Duodenal mucosa (tissue), 2 donors: ENCODE results near the gene PIERCE2.
"Not testable (repeated sequence)": the region's sequence is repeated elsewhere in the genome, so short reads cannot be mapped to it uniquely, and the experiment has no call there.

Source experiments
- H3K27ac ChIP-seq: one replicate; pipeline ENCODE4 v1.7.0; 2013; ENCODE audit warnings: low read depth, low read length
- H3K27me3 ChIP-seq, 2 donors: one replicate each; pipeline ENCODE4 v1.7.0; 2013; ENCODE audit warnings: low read length in 2 of 2, control low read depth in 1 of 2; ENCODE audit not compliant: insufficient read depth in 2 of 2, control insufficient read depth in 1 of 2
- H3K36me3 ChIP-seq, 2 donors: one replicate each; pipeline ENCODE4 v1.7.0; 2013; ENCODE audit warnings: low read length in 2 of 2, control low read depth in 1 of 2; ENCODE audit not compliant: insufficient read depth in 2 of 2, control insufficient read depth in 1 of 2
- H3K4me1 ChIP-seq, 2 donors: one replicate each; pipeline ENCODE4 v1.7.0; 2013; ENCODE audit warnings: low read length in 2 of 2, control low read depth in 1 of 2; ENCODE audit not compliant: insufficient read depth in 2 of 2, control insufficient read depth in 1 of 2
- H3K4me3 ChIP-seq, 2 donors: one replicate each; pipeline ENCODE4 v1.7.0; 2013; ENCODE audit warnings: low read length in 2 of 2, low read depth in 1 of 2
- H3K9ac ChIP-seq, 2 donors: one replicate each; pipeline ENCODE4 v1.7.0; 2013; ENCODE audit warnings: low read length in 2 of 2, low read depth in 1 of 2
- H3K9me3 ChIP-seq, 2 donors: one replicate each; pipeline ENCODE4 v1.7.0; 2013; ENCODE audit warnings: low read length in 2 of 2, control low read depth in 1 of 2; ENCODE audit not compliant: control insufficient read depth in 1 of 2

The PIERCE2 gene

GRCh38 chr15:55420171-55420866 is 12.0 kb downstream of the PIERCE2 start:
- H3K4me3 ChIP-seq = no peak overlapping the region
- H3K4me1 ChIP-seq = peaks cover 0 to 4% of the 10 kb centered on the region in 2 donors
- H3K9me3 ChIP-seq = no peaks in the 10 kb centered on the region
- H3K36me3 ChIP-seq = no peaks in the 10 kb centered on the region
- no peak overlapping the region for H3K9ac ChIP-seq
- H3K27ac ChIP-seq = no peak overlapping the region
- H3K27me3 ChIP-seq = no peaks in the 10 kb centered on the region

GRCh38 chr15:55422089-55422488 is 13.8 kb downstream of the PIERCE2 start:
- H3K27me3 ChIP-seq = no peaks in the 10 kb centered on the region
- H3K9me3 ChIP-seq = no peaks in the 10 kb centered on the region
- H3K36me3 ChIP-seq = no peaks in the 10 kb centered on the region
- no peak overlapping the region for H3K9ac ChIP-seq
- H3K4me1 ChIP-seq = peaks cover 0 to 4% of the 10 kb centered on the region in 2 donors
- H3K4me3 ChIP-seq = no peak overlapping the region
- H3K27ac ChIP-seq = no peak overlapping the region

DNA sequence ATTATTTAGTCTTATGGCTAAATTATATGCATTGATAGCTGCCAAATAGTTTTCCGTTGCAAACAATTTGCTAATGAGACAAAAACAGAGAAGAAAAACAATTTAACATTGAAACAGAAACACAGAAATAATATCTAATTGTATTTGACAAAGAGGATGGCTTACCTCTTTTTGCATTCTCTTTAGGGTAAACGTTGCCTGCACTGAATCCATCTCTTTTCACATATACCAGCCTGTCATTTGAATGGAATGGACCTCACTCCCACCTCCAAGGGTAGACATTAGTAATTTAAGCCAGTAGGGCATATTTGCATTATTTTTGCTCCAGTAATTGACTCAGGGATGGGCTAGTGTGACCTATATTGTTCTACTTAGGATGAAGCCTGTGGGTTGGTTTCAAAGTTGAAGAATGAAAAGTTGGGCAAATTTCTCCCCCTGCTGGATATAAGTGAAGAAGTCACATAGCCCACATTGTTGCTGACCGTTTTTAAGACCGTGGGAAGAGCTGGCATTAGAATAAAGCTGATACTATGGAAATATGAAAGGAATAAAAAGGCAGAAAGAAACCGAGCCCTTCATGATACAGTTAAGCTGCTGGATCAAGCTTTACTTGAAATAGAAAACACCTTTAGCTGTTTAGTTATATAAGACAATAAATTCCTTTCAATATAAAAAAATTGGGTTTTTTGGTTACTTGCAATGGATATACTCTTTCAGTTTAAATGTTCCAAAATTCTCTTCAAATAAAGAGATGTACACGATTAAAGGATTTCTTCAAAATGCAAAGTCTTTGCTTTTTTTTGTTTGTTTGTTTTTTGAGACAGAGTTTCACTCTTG is 26.9 kb downstream of the PIERCE2 start:
- H3K4me1 ChIP-seq = no peaks in the 10 kb centered on the region
- H3K9ac ChIP-seq = no peak overlapping the region
- no peaks in the 10 kb centered on the region for H3K9me3 ChIP-seq
- H3K4me3 ChIP-seq = no peak overlapping the region
- H3K36me3 ChIP-seq = no peaks in the 10 kb centered on the region
- H3K27me3 ChIP-seq = no peaks in the 10 kb centered on the region
- no peak overlapping the region for H3K27ac ChIP-seq

- not testable (repeated sequence) for H3K4me3 ChIP-seq, H3K4me1 ChIP-seq, H3K9ac ChIP-seq, H3K36me3 ChIP-seq, H3K27ac ChIP-seq, H3K27me3 ChIP-seq, H3K9me3 ChIP-seq
These were observed 34.8 kb downstream of the PIERCE2 start for GRCh38 chr15:55443141-55443540.

DNA sequence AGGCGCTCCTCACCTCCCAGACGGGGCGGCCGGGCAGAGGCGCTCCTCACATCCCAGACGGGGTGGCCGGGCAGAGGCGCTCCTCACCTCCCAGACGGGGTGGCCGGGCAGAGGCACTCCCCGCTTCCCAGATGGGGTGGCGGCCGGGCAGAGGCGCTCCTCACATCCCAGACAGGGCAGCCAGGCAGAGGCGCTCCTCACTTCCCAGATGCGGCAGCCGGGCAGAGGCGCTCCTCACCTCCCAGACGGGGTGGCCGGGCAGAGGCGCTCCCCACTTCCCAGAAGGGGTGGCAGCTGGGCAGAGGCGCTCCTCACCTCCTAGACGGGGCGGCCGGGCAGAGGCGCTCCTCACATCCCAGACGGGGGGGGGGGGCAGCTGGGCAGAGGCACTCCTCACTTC is 37.6 kb downstream of the PIERCE2 start:
- H3K9ac ChIP-seq, H3K9me3 ChIP-seq: not testable (repeated sequence)

GRCh38 chr15:55446379-55447029 is 38.2 kb downstream of the PIERCE2 start:
- H3K9me3 ChIP-seq, H3K4me1 ChIP-seq, H3K4me3 ChIP-seq, H3K27ac ChIP-seq, H3K9ac ChIP-seq, H3K27me3 ChIP-seq, H3K36me3 ChIP-seq: not testable (repeated sequence)

More for the DNA sequence above, 37.6 kb downstream of the PIERCE2 start:
- H3K27me3 ChIP-seq, H3K4me1 ChIP-seq, H3K36me3 ChIP-seq, H3K27ac ChIP-seq, H3K4me3 ChIP-seq: not testable (repeated sequence)

DNA sequence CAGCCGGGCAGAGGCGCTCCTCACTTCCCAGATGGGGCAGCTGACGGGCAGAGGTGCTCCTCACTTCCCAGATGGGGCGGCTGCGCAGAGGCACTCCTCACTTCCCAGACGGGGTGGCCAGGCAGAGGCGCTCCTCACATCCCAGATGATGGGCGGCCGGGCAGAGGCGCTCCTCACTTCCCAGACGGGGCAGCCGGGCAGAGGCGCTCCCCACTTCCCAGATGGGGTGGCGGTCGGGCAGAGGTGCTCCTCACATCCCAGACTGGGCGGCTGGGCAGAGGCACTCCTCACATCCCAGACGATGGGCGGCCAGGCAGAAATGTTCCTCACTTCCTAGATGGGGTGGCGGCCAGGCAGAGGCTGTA is 38.7 kb downstream of the PIERCE2 start:
- not testable (repeated sequence) for H3K9me3 ChIP-seq, H3K36me3 ChIP-seq, H3K27me3 ChIP-seq, H3K9ac ChIP-seq, H3K27ac ChIP-seq, H3K4me1 ChIP-seq, H3K4me3 ChIP-seq

DNA sequence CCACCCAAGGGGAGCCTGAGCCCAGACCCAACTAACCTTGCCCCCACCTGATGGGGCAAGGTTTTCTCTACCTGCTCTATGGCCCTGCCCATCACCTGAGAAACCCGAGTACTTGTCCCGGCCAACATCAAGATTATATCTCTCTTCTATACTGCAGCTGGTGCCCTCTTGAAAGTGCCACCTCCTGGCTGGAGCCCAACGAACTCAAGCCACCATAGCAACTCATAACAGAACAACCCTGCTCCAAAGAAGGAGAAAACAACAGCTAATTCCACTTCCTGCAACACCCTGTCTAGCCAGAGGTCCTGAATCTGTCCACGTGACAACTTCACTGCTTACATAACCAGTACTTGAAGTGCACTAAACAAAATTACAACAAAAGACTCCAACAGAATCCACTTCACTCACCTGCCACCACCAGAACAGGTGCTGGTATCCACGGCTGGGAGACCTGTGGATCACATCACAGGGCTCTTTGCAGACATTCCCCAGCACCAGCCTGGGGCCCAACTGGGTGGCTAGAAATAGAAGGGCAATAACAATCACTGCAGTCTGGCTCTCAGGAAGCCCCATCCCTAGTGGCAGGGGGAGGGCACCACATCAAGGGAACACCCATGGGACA is 49.2 kb downstream of the PIERCE2 start:
- Histone ChIP-seq H3K27ac (no peak overlapping the region), H3K36me3 (no peaks in the 10 kb centered on the region), H3K9me3 (peaks cover 0 to 2% of the 10 kb centered on the region in 2 donors), H3K27me3 (no peaks in the 10 kb centered on the region), H3K9ac (no peak overlapping the region), H3K4me3 (no peak overlapping the region), H3K4me1 (no peaks in the 10 kb centered on the region)

DNA sequence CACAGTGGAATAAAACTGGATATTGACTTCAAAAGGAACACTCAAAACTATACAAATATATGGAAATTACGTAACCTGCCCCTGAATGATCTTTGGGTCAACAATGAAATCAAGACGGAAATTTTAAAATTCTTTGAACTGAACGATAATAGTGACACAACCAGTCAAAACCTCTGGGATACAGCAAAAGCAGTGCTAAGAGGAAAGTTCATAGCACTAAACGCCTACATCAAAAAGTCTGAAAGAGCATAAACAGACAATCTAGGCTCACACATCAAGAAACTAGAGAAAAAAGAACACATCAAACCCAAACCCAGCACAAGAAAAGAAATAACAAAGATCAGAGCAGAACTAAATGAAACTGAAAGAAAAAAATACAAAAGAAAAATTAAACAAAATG is 53.2 kb downstream of the PIERCE2 start:
- no peak overlapping the region for H3K4me3 ChIP-seq
- no peak overlapping the region for H3K27ac ChIP-seq
- no peaks in the 10 kb centered on the region for H3K27me3 ChIP-seq
- no peaks in the 10 kb centered on the region for H3K4me1 ChIP-seq
- H3K36me3 ChIP-seq = no peaks in the 10 kb centered on the region
- H3K9ac ChIP-seq = no peak overlapping the region
- peaks cover 0 to 2% of the 10 kb centered on the region in 2 donors for H3K9me3 ChIP-seq

DNA sequence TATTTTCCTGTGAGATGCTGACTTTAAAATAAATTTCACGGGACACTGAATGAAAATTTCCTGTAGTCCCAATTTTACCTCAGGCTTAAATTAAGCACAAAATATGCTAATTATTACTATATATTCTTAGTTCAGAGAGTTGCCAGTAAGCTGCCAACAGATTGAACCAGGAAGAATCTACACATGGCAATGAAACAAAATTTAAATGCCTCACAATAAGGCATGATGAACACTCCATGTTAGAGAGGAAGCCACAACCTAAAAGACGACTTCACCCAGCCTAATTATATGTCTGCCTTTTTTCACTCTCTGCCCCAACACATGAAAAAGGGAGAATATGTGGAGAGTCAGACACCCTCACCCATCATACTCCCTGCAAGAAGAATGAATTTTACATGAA is 60.0 kb downstream of the PIERCE2 start:
- H3K4me3 ChIP-seq = no peak overlapping the region

More for the DNA sequence above, 60.0 kb downstream of the PIERCE2 start:
- Histone ChIP-seq H3K27me3 (no peaks in the 10 kb centered on the region), H3K4me1 (no peaks in the 10 kb centered on the region), H3K9me3 (no peaks in the 10 kb centered on the region), H3K27ac (no peak overlapping the region), H3K36me3 (no peaks in the 10 kb centered on the region), H3K9ac (no peak overlapping the region)
